Naive thymus-derived CD8-positive, alpha-beta T cell (primary cell): ENCODE data around the gene EXOSC2. TPM values are rescaled to one million over a fixed set of nuclear protein-coding genes. Genes with fewer than 3 reads are reported as not detected.

Experiments used
- ATAC-seq, 2 donors: fragments of 150-1000 bp; cut with Tn5 transposase in 1 of 2; sonication (Bioruptor Pico), chemical (Tn5 transposase) in 1 of 2; 1 replicate in 1 of 2; 2 replicates in 1 of 2; pipeline ENCODE4 v1.10.0; 2021; ENCODE audit warnings: mild to moderate bottlenecking in 2 of 2, moderate library complexity in 2 of 2
- POLR2A ChIA-PET: fragments of 350-600 bp; sonication (Branson Sonifier 250); formaldehyde crosslinking; loops from one replicate; lab custom pipeline; 2021; ENCODE audit warnings: antibody characterized with exemption; lab: Charles Lee
- DNase-seq, 10 donors: peaks; one replicate each; pipeline versions ENCODE4 v3.0.0 to v3.0.0-alpha.2; 2020 to 2022
- H3K27ac Mint-ChIP-seq, 10 donors: one replicate each; pipeline ENCODE4 v1.8.0; 2020 to 2022; ENCODE audit warnings: mild to moderate bottlenecking in 10 of 10, mixed read lengths in 10 of 10, moderate library complexity in 4 of 10, inconsistent platforms in 1 of 10
- H3K27me3 Mint-ChIP-seq, 5 donors: one replicate each; pipeline ENCODE4 v1.8.0; 2021 to 2022; ENCODE audit warnings: mixed read lengths in 5 of 5
- H3K36me3 Mint-ChIP-seq, 3 donors: one replicate each; pipeline ENCODE4 v1.8.0; 2020 to 2022; ENCODE audit warnings: mixed read lengths in 3 of 3, mild to moderate bottlenecking in 2 of 3, inconsistent platforms in 1 of 3
- H3K4me1 Mint-ChIP-seq, 4 donors: one replicate each; pipeline ENCODE4 v1.8.0; 2021 to 2022; ENCODE audit warnings: mixed read lengths in 4 of 4
- H3K4me3 Mint-ChIP-seq, 10 donors: one replicate each; pipeline ENCODE4 v1.8.0; 2020 to 2022; ENCODE audit warnings: mild to moderate bottlenecking in 10 of 10, mixed read lengths in 10 of 10, moderate library complexity in 6 of 10, inconsistent platforms in 1 of 10
- H3K9me3 Mint-ChIP-seq, 9 donors: one replicate each; pipeline ENCODE4 v1.8.0; 2020 to 2022; ENCODE audit warnings: mixed read lengths in 9 of 9, mild to moderate bottlenecking in 3 of 9, inconsistent platforms in 1 of 9, moderate library complexity in 1 of 9
- polyA plus RNA-seq, 3 donors: library from polyadenylated mRNA; unstranded; fragments of 300-500 nt; fragmentation: Illumina TruSeq; gene quantifications; one replicate each; pipeline ENCODE4 v1.2.3, GENCODE V29; 2021
- total RNA-seq, 8 experiments: library from RNA in 2 of 8; stranded (reverse) in 2 of 8; gene quantifications; one replicate each; pipeline ENCODE4 v1.2.3 and lab custom pipeline; 2021 to 2026

The EXOSC2 gene
- total and polyA plus RNA-seq, 5 experiments from 2014 or later: 18.7 to 71.3 (median 31.1) TPM

GRCh38 chr9:130688072-130688471 lies 5.5 kb upstream of the EXOSC2 start:
- ATAC-seq (no peak), DNase-seq (no peak)
- H3K36me3 Mint-ChIP-seq: no peaks in the 10 kb centered on the region
- H3K4me3 Mint-ChIP-seq: peak overlapping the region in 1 of 10 donors; percentile 6
- H3K9me3 Mint-ChIP-seq: no peaks in the 10 kb centered on the region
- H3K27me3 Mint-ChIP-seq: peaks cover 0 to 8% (median 4%) of the 10 kb centered on the region in 5 donors
- POLR2A ChIA-PET: no interaction called here
- H3K4me1 Mint-ChIP-seq: peaks cover 5 to 14% (median 10%) of the 10 kb centered on the region in 4 donors
- no peak overlapping the region for H3K27ac Mint-ChIP-seq

DNA sequence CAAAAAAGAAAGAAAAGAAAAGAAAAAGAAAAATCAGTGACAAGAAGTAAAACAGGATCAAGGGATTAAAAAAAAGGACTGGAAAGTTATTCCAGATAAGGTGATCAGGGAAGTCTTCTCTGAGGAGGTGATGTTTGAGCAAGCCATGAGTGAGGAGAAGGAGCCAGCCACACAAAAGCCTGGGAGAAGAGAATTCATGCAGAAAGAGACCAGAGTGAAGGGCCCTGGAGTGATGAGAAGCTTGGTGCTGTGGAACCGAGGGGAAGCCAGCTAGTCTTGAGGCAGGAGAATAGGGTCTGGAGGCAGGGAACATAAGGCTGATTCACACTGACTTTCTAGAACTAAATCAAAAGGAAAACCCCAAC lies 4.0 kb upstream of the EXOSC2 start:
- DNase-seq (no peak), ATAC-seq (no peak)
- Mint-ChIP-seq H3K27me3 (peaks cover 0 to 8% (median 4%) of the 10 kb centered on the region in 5 donors), H3K9me3 (no peaks in the 10 kb centered on the region), H3K4me3 (peak overlapping the region in 1 of 10 donors; percentile 14), H3K36me3 (no peaks in the 10 kb centered on the region), H3K27ac (no peak overlapping the region), H3K4me1 (peaks cover 12 to 27% (median 20%) of the 10 kb centered on the region in 4 donors)
- POLR2A ChIA-PET: interaction anchor here (0.6 kb wide), 1 partner anchor 357 kb away, joined by 7 read pairs; no protein-coding TSS in a partner anchor

- peaks cover 16 to 31% (median 26%) of the 10 kb centered on the region in 4 donors for H3K4me1 Mint-ChIP-seq
- ATAC-seq (no peak), DNase-seq (no peak)
- H3K36me3 Mint-ChIP-seq: peaks cover 0 to 4% (median 0%) of the 10 kb centered on the region in 3 donors
- H3K27ac Mint-ChIP-seq: peak overlapping the region in 1 of 10 donors; percentile 0
- H3K9me3 Mint-ChIP-seq: no peaks in the 10 kb centered on the region
- H3K27me3 Mint-ChIP-seq: peaks cover 0 to 4% (median 1%) of the 10 kb centered on the region in 5 donors
- H3K4me3 Mint-ChIP-seq: peak overlapping the region in 2 of 10 donors; percentile 26 to 53
- POLR2A ChIA-PET: no interaction called here
Observed at GRCh38 chr9:130689937-130690700, 3.5 kb upstream of the EXOSC2 start.

DNA sequence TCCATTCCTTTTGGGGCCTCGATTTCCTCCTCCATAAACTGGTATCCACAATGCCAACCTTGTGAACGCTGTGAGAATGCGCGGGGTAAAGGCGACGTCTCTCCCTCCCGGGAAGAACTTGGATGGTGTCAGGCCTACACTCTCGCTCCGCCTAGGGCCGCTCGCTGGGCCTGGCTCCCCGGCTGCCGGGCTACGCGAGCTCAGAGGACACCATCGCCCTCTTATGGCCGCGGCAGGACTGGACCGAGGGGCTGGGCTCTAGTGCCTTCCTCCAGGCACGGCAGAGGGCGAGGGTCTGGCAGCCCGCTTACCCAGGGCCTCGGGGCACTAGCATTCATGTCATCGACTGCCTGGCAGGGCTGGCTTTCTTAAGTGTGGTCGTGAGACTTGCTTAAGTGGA lies 1.3 kb upstream of the EXOSC2 start:
- Mint-ChIP-seq H3K4me1 (peaks cover 30 to 47% (median 46%) of the 10 kb centered on the region in 4 donors), H3K27ac (peak overlapping the region in 7 of 10 donors; percentile 43 to 98 (median 92)), H3K9me3 (no peaks in the 10 kb centered on the region), H3K4me3 (peak overlapping the region in 9 of 10 donors; percentile 12 to 98 (median 97)), H3K36me3 (peaks cover 2 to 25% (median 11%) of the 10 kb centered on the region in 3 donors), H3K27me3 (peaks cover 0 to 2% (median 0%) of the 10 kb centered on the region in 5 donors)
- POLR2A ChIA-PET: interaction anchor here (1.3 to 2.3 kb wide), 3 partner anchors 10 to 113 kb away, joined by 4 to 15 read pairs (median 5); partner anchors contain the start of gene FUBP3
- no peak for DNase-seq
- no peak for ATAC-seq

DNA sequence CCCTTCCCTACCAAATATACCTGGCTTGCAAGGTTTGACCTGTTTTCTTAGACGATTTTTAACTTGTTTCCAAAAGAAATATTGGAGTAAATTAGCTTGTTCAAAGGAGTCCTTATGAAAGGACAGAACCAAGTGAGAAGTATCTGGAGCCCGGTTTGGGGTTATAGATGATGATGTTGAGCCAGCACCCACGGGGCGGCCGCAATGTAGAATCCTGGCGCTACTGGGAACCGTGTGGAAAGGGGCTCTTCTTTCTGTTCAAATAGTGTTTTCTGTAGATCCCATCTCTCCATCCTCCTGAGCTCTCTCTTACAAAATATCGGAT lies 517 bp upstream of the EXOSC2 start:
- no peaks in the 10 kb centered on the region for H3K27me3 Mint-ChIP-seq
- peak overlapping the region; percentile 95 to 98 (median 97) for H3K4me3 Mint-ChIP-seq
- peaks cover 4 to 33% (median 12%) of the 10 kb centered on the region in 3 donors for H3K36me3 Mint-ChIP-seq
- no peak for DNase-seq
- ATAC-seq: peak; percentile 0 to 7
- H3K27ac Mint-ChIP-seq: peak overlapping the region; percentile 89 to 99 (median 96)
- POLR2A ChIA-PET: interaction anchor here (0.6 to 2.3 kb wide), 7 partner anchors 11 to 354 kb away, joined by 3 to 15 read pairs (median 4); partner anchors contain the start of gene FUBP3
- H3K9me3 Mint-ChIP-seq: no peaks in the 10 kb centered on the region
- H3K4me1 Mint-ChIP-seq: peaks cover 31 to 48% (median 46%) of the 10 kb centered on the region in 4 donors

DNA sequence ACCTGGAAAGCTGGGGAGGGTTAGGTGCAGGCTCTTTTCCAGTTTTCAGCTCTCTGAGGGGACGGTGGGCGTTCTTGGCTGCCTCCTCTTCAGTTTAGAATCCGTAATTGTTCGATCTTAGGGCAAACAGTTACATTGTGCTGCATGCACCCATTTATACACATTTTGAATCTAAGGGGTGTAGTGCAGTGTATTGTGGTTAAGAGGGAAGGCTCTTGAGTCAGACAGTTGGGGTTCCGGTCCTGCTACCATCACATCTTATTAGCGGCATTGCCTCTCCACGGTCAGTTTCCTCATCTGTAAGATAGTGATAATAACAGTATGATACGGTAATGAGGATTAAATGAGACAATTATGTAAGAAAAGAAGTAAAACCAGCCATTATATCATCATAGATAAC lies 625 bp downstream of the EXOSC2 start:
- ATAC-seq (no peak), DNase-seq (no peak)
- POLR2A ChIA-PET: interaction anchor here (0.9 to 2.3 kb wide), 2 partner anchors 12 to 431 kb away, joined by 3 to 15 read pairs; partner anchors contain the start of gene NUP214
- H3K27me3 Mint-ChIP-seq: no peaks in the 10 kb centered on the region
- peak overlapping the region; percentile 89 to 99 (median 96) for H3K27ac Mint-ChIP-seq
- H3K4me3 Mint-ChIP-seq: peak overlapping the region; percentile 95 to 98 (median 97)
- H3K9me3 Mint-ChIP-seq: no peaks in the 10 kb centered on the region
- H3K4me1 Mint-ChIP-seq: peaks cover 37 to 54% (median 50%) of the 10 kb centered on the region in 4 donors
- peaks cover 4 to 44% (median 18%) of the 10 kb centered on the region in 3 donors for H3K36me3 Mint-ChIP-seq

- H3K36me3 Mint-ChIP-seq: peaks cover 4 to 57% (median 18%) of the 10 kb centered on the region in 3 donors
- H3K27ac Mint-ChIP-seq: peak overlapping the region in 4 of 10 donors; percentile 15 to 59 (median 50)
- ATAC-seq (no peak), DNase-seq (no peak)
- POLR2A ChIA-PET: interaction anchor here (0.6 to 0.8 kb wide), 4 partner anchors 14 to 352 kb away, joined by 3 to 9 read pairs (median 4); no protein-coding TSS in a partner anchor
- H3K4me1 Mint-ChIP-seq: peaks cover 34 to 58% (median 49%) of the 10 kb centered on the region in 4 donors
- no peaks in the 10 kb centered on the region for H3K27me3 Mint-ChIP-seq
- H3K9me3 Mint-ChIP-seq: no peaks in the 10 kb centered on the region
- H3K4me3 Mint-ChIP-seq: peak overlapping the region in 4 of 10 donors; percentile 10 to 39 (median 19)
Observed at GRCh38 chr9:130696139-130696650, 2.6 kb downstream of the EXOSC2 start.

GRCh38 chr9:130696996-130697395 lies 3.4 kb downstream of the EXOSC2 start:
- POLR2A ChIA-PET: interaction anchor here (0.6 kb wide), 1 partner anchor 14 kb away, joined by 3 read pairs; no protein-coding TSS in a partner anchor
- no peaks in the 10 kb centered on the region for H3K27me3 Mint-ChIP-seq
- ATAC-seq (no peak), DNase-seq (no peak)
- H3K36me3 Mint-ChIP-seq: peaks cover 4 to 65% (median 18%) of the 10 kb centered on the region in 3 donors
- peak overlapping the region in 7 of 10 donors; percentile 16 to 69 (median 34) for H3K27ac Mint-ChIP-seq
- peaks cover 34 to 60% (median 48%) of the 10 kb centered on the region in 4 donors for H3K4me1 Mint-ChIP-seq
- H3K9me3 Mint-ChIP-seq: no peaks in the 10 kb centered on the region
- peak overlapping the region in 3 of 10 donors; percentile 1 to 19 (median 5) for H3K4me3 Mint-ChIP-seq

DNA sequence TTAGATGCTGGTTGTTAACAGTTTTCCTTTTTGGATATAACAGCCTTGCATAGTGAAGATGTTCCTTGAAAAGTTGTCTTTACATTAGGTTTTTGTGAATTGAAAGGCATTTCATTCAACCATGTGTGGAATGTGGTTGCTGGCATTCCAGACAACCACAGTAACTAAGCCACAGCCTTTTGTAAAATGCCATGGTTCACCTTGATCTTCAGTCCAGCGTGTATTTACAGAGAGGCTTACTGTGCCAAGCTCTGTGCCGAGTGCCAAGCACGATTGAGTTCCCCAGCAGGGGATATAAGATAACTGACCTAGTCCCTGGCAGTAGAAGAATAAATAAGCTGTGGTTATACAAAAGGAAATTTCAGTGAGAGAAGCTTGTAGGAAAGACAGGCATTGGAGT lies 4.9 kb downstream of the EXOSC2 start:
- Mint-ChIP-seq H3K27ac (peak overlapping the region in 3 of 10 donors; percentile 5 to 62 (median 8)), H3K27me3 (no peaks in the 10 kb centered on the region), H3K36me3 (peaks cover 4 to 80% (median 23%) of the 10 kb centered on the region in 3 donors), H3K4me3 (no peak overlapping the region), H3K9me3 (no peaks in the 10 kb centered on the region), H3K4me1 (peaks cover 30 to 53% (median 44%) of the 10 kb centered on the region in 4 donors)
- POLR2A ChIA-PET: no interaction called here
- no peak for ATAC-seq
- no peak for DNase-seq

DNA sequence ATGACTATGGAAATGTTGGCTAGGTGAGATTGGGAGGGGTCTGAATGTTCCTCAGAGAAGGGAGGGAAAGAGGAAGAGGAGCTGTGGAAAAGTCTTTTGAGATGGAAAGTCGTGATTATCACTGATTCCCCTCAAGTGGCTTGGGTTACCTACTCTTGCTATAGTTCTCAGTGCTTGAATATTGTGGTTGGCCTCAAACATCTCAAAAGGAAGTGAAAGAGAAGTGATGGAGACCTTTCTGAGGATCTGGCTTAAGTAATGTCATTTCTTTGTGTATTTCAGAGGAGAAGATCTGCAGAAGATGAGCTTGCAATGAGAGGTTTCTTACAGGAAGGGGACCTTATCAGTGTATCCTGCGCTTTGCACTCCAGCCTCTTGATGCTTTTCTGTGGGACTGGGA lies 5.5 kb downstream of the EXOSC2 start:
- DNase-seq (no peak), ATAC-seq (no peak)
- POLR2A ChIA-PET: no interaction called here
- Mint-ChIP-seq H3K36me3 (peaks cover 4 to 86% (median 25%) of the 10 kb centered on the region in 3 donors), H3K4me3 (no peak overlapping the region), H3K27me3 (no peaks in the 10 kb centered on the region), H3K27ac (peak overlapping the region in 2 of 10 donors; percentile 37 to 62), H3K9me3 (no peaks in the 10 kb centered on the region), H3K4me1 (peaks cover 30 to 49% (median 41%) of the 10 kb centered on the region in 4 donors)

- Mint-ChIP-seq H3K27me3 (no peaks in the 10 kb centered on the region), H3K9me3 (no peaks in the 10 kb centered on the region), H3K4me1 (peaks cover 17 to 29% (median 23%) of the 10 kb centered on the region in 4 donors), H3K27ac (peak overlapping the region in 2 of 10 donors; percentile 47 to 48), H3K36me3 (peaks cover 4 to 93% (median 26%) of the 10 kb centered on the region in 3 donors), H3K4me3 (no peak overlapping the region)
- ATAC-seq (peak; percentile 89 to 92), DNase-seq (peak; percentile 45 to 80 (median 66))
- POLR2A ChIA-PET: interaction anchor here (0.6 to 1.3 kb wide), 2 partner anchors 12 to 30 kb away, joined by 5 read pairs; no protein-coding TSS in a partner anchor
Observed at GRCh38 chr9:130701059-130702022, 7.8 kb downstream of the EXOSC2 start.
